HG03439 (cell line): Measurements from ENCODE around the gene RNU1-4.
"Not testable (repeated sequence)": the region's sequence is repeated elsewhere in the genome, so short reads cannot be mapped to it uniquely, and the experiment has no call there.

Experiments
- ATAC-seq: cut with Tn5 transposase; IDR thresholded peaks from one replicate; pipeline ENCODE4 v1.9.1; 2021; ENCODE audit warnings: mild to moderate bottlenecking, moderate library complexity; ENCODE audit not compliant: unreplicated experiment

Gene RNU1-4

DNA sequence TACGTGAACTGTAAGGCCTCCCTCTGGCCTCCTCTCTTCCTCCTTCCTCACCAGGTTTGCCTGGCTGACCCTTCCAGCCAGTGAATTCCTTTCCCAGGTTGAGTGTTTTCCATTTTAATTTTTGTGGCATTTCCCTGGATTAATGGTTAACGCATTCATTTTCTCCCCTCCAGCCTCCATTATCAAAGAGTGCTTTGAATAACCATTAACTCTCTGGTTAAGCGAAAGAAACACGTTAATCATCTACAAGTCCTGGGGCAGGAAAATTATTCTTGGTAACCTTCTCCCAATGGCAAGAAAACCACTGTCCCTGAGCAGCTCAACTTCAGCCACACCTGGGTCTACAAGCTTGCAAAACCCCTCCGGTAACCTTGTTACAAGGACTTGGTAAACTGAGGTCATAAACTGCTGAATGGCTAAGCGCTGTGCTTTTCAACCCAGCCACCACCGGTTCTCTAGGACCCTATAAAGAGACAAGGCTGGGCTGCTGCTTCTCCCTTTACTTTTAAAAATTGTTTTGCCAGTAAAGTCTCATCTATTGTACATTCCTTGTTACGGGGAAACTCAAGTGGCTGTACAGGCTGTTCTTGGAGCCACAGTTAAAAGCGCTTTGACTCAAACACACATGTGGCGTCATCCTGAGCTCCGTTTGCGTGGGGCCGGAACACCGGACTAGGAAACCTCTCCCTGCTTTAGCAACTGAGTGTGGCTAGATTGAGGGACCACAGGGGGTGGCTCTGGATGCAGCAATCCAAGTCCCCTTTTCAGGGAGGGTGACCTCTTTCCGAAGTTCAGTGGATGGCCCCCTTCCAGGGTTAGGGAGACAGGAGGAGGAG, 24.7 kb downstream of the RNU1-4 start:
- ATAC-seq = not testable (repeated sequence)

DNA sequence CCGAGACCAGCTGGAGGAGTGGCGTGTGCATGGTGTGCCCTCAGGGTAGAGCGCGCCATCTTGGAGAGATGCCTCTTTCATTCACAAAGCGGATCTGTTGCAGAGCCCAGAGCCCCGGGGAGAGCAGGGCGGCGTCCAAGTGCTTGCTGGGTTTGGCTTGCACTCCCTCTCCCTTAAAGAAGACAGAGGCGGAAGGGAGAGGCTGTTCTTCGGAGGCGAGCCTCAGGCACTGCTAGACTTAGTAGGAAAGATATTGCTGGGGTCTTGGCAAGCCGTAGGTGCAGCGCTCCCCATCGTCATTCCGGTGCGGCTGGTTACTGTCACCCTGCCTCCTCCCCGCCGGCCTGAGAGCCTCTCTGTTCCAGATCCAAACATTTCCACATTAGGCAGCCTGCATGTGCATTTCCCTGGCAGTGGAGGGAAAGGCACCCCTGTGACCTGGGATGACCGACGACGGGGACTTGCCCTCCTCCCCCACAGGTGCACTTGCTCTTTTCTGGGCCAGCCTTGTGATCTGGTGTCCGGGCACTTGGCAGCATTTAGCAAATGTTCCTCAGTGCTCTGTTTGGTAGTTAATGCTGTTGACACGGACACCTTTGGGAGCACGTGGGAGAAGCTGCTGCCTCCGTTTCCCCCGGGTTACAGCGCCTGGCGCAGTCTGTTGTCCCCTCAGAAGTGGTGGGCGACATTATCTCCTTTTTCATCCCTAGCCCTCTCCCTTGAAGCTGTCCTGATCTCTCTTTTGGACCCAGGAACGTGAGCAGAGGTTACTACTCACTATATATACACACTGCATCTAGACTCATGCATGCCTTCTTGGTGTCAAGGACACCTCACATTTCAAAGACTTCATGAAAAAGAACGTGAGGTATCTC, 25.7 kb downstream of the RNU1-4 start:
- ATAC-seq = not testable (repeated sequence)

DNA sequence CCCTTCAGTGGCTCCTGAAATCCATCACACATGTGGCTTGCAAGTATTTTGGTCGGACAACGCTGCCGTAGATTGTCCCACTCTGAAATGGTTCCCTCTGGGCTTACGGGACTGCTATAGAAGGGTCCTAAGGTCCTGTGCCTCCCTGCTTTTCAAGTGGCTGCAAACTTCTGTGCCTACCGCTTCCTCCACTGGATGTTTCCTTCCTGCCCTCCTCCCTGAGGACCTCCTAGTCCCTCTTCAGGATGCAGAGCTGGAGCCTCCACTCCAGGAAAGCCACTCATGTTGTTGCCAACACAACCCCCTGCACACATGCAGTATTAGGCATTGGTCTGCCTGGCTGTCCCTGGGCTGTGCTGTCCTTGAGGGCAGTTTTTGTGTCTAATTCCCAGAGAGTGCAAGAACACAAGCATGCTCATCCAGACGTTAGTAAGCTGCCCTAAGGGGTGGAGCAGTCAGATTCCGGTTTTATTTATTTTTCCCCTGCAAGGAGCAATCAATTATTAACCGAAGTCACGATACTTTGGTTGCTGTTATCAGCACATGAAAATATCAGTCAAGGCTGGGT, 26.5 kb downstream of the RNU1-4 start:
- ATAC-seq = not testable (repeated sequence)

DNA sequence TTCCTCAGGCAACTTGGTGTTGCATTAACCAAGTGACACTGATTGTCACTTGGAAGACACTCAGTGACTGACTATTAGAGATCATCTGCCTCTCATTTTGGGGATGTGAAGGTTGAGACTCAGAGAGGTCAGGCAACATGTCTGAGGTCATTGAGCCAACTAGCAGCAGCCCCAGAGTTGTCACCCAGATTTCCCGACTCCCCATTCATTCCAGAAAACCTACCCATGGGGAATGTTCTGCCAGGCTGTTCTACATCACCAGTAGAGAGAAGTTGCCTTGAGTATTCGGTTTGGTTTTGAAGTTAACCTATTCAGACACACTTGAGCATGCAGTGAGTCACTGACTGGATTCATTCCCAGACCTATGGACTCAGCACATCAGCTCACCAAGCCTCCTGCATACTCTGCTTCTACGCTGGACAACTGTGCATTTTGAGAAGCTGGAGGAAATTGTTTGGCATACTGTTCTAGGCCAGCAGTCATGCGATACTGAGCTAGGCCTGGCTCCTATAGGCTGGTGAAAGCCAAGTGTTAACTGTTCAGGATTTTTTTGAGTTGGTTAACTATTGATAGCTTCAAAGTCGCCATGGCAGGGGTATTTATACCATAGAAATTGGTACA, 29.9 kb downstream of the RNU1-4 start:
- ATAC-seq = not testable (repeated sequence)

DNA sequence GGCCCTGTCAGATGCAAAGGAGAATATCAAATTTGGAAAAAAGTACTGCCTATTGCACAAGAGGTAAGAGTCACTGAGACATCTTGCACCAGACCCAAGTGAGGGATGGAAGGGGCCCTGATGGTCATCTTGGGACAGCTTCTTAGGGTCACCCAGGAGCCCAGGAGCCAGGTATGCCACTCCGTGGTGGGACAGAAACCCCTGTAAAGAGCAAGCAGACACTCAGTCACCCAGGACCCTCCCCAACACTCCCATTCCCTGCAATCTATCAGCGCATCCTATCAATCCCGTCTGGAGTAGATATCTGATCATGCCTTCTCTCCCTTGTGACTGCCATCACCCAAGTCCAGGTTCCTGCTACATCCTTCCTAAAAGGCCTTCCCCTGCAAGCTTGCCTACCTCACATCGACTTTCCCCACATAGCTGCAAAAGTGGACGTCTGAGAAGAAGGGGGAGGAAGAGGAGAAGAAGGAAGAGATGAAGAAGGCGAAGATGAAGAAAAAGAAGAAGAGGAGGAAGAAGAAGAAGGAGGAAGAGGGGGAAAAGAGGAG, 30.7 kb downstream of the RNU1-4 start:
- not testable (repeated sequence) for ATAC-seq

DNA sequence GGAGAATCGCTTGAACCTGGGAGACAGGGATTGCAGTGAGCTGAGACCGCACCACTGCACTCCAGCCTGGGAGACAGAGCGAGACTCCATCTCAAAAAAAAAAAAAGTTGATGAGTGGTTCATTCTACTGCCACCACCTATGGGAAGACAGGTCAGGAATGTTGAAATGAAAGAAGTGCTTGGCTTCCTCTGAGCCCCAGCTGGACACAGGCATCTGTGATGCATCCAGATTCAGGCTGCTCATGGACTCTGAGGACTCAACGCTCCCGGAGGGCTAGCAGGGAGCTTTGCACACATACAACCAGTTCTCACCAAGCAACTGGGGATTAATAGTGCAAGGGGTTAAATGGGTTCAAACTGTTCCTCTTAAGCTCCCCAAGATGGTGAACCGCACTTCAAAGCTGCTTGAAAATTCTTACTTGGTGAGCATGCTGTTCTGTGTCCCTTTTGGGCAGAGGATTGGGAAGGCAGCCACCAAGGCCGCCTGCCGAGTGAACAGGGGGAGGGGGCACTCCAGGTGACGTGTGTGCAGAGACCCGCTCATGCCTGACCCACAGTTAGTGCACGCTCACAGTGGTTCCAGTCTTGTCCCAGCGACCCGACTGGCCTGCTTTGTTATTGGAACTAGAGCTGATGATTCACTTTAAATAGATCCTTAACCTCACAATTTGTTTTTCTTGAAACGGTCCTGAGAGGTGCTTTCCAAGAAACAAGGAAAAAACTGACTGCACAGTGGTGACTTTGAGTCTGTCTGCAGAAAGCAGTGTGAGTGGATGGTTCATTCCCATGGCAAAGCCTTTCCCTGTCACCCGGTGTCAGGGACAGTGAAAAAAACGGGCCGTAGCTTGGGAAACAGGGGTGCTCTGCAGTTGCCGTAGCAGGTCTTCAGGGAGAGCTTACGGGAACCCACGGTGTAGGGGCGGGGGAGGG, 32.2 kb downstream of the RNU1-4 start:
- ATAC-seq = not testable (repeated sequence)

DNA sequence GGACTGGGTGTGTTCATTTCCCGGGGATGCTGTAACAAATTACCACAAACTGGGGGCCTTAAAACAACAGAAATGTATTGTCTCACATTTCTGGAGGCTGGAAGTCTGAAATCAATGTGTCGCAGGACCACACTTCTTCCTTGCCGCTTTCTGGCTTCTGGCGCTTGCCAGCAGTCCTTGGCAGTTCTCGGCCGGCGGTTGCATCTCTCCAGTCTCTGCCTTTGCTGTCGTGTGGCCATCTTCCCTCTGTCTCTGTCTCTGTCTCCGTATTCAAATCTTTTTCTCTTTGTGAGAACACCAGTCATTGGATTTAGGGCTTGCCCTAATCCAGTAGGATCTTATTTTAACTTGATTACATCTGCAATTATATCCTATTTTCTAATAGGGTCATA, 32.9 kb downstream of the RNU1-4 start:
- not testable (repeated sequence) for ATAC-seq

DNA sequence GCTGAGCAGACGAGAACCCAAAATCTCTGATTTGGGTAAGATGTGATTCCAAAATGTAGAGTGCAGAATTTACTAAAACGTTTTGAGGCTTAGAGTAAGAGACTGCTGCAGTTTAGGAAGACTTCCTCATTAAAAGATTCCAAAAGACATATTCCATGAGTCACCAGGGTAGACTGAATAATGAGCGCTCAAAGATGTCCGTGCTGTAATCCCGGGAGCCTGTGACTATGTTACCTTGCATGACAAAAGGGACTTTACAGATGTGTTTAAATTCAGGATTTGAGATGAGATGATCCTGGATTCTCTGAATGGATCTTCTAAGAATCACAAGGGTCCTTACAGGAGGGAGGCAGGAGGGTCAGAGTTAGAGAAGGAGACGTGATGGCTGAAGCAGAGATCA, 33.4 kb downstream of the RNU1-4 start:
- ATAC-seq = not testable (repeated sequence)

DNA sequence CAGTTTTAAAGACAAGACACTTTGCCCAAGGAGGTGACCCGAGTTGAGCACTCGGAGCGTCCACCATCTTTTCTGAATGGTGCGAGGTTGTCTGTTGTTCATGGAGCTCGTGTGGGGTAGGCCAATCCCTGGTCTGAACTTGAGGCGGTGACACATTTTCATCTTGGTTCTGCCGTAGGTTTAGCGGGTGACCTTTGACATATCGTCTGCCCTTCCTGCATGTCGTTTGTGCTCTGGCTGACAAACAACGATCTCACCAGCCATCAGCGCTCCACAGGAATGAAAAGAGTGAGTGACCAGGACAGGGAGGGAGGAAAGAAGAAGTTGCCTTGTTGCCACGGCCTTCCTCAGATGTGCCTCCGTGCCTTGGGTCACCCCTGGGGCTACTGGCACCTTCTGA, 34.5 kb downstream of the RNU1-4 start:
- not testable (repeated sequence) for ATAC-seq

DNA sequence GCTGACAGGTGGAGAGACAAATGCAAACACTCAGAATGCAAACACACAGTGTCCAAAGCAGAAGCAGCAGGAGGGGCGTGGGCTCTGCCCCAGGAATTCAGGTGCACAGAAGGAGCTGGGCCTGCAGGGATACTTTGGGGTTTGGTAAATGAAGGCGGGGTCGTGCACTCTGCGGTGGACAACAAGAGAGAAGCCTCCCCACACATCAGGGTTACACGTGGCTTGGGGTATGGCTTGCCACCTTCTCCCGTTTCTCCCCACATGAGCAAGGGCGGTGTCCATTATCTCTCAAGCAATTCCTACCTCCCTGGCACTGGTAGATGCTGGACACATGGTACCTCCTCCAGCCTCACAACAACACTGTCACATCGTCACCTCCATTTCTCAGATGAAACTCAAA, 35.0 kb downstream of the RNU1-4 start:
- ATAC-seq = not testable (repeated sequence)

DNA sequence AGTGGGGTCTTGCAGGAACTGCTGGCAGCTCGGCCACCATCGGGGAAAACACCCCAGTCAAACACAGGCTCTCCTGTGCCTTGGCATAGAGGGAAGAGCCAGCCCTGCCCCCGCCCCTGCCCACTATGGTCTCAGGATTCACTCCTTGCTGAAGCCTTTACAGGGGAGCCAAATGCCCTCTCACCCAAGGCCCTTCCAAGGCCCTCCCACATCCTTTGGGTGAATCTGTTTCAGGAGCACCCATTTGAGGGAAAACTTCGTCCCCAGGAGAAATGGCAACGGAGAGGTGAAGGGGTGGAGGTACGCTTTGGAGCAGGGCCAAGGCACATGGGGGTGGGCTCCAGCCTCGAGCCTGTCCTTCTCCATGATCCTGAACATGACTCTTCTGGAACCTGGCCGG, 35.9 kb downstream of the RNU1-4 start:
- not testable (repeated sequence) for ATAC-seq

DNA sequence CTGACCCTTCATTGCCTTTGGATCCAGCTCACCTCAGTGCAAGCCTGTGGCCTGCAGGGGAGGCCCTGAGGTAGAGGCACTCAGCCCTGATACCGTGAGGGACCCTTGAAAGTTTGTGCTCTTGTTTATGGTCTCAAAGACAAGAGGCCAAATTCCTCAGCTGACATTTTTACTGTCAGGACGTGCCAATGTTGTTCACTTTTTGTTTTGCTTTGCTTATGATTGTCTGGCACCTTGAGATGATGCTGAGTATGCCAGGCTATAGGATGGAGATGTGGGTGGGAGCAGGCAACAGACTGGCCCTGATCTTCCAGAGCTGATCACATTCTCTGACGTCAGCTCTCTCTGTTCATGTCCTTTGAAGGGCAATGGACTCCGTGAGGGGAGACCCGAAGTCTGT, 36.5 kb downstream of the RNU1-4 start:
- ATAC-seq = not testable (repeated sequence)

DNA sequence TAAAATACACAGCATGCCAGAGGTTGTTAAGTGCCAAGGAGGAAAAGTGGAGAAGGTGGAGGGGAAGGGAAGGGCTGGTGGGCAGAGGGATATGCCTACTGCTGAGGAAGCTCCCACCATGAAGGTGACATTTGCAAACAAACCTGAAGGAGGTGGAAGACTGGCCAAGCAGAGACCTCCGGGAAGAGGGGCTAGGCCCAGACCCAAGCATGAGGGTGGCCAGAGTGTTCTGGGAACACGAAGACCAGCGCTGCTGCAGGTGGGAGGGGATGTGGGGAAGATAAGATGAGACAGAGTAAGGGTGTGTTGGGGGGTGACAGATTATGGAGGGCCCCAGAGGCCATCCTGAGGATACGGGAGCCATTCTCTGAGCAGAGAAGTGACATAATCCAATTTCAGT, 37.5 kb downstream of the RNU1-4 start:
- ATAC-seq = not testable (repeated sequence)

DNA sequence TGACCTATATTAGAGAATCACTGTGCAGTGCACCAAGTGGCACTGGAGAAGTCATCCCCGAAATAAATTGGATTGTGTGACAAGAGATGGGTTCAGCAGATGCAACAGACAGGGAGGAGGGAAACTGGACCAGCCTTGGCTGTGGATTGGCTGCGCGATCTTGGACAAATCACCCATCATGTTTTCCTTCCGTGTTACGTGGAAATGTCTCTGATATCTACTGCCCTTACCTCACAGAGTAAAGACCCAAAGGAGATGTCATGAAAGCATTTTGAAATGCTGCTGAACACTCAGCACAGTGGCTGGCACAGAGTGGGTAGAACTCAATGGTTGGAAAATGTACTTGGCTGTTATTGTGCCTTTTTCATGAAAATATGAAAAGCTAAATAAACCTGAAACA, 39.2 kb downstream of the RNU1-4 start:
- ATAC-seq = not testable (repeated sequence)

DNA sequence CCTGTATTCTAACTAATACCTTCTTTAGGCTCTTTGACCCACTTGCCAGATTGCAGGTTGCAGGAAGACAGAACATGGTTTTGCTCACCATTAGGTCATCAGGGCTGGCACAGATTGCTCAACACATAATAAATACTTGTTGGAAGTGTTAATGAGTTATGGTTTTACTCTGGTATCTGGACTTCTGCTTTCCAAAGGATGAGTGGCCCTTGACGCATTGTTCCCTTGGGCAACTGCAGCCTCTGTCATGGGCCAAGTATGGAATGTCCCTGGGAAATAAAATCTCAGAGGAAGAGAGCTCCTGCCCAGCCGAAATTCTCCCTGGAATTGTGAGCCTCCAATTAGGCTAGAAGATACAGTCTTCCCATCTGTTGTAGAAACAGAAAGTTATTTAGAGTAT, 40.7 kb downstream of the RNU1-4 start:
- not testable (repeated sequence) for ATAC-seq

DNA sequence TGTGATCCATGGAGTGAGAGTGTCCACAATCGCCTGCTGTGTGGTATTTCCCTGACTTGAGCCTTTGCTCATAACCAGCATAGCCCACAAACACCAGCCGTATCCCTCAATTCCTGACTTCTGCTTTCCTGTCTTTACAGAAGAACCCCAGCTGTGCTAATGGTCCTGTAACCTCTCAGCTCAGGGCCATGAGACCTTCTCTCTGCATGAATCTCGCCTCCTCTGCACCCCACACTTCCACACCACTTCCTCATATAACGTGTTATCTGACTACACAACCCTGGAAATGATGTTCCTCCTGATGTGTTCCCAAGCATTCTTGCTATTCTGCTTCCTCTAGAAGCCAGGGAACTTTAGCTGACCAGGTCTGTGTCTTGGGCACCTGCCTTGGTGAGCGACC, 41.3 kb downstream of the RNU1-4 start:
- not testable (repeated sequence) for ATAC-seq

DNA sequence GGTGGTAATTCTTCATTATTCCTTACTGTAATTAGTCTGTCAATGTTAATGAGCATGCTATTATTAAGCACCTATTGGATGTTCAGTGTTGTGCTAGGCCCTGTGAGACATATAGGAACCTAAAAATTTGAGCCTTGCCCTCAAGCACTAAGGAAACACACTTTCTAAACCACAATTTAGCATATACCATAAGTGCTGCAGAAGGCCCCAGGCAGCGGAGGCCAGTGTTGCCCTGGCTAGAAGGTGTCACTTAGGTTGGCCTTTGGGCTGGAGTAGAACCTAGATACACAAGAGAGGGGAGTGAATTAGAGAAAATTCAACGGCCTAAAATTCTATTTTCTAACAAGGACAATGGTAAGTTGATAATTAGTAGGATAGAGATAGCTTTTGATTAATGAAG, 44.6 kb downstream of the RNU1-4 start:
- ATAC-seq = not testable (repeated sequence)

DNA sequence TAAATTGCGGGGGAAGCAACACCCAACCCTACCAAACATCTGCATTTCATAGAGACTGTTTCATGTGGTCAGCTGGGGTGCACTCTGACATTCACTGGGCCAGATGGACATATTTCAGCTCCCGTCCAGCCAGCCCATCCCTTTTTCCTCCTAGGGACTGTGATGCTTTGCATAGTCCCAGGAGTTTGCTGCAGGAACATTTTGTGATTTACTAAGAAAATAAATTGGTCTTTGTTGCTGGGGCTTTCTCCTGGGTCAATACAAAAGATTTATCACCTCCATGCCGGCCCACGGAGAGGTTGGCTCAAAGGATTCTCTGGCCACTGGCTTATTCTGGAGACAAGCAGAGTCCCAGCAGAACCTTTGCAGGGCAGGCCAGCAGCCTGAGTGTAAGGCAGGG, 46.0 kb downstream of the RNU1-4 start:
- ATAC-seq = not testable (repeated sequence)

DNA sequence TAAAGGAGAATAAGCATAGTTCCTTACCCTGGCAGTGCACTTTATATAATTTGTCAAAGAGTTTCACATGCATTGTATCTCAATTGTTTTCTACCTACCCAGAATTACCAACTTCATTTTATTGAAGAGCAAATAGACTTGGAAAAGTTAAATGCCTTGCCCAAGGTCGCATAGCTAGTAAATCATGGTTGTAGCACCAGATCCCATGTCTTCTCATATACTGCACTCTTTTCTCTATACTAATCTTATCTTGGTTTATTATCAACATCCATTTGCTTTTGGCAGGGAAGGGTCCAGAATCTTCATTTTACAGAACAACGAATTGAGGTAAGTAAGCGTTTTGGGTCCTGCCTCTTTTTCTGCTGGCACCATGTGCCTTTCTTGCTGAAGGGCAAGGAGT, 46.9 kb downstream of the RNU1-4 start:
- not testable (repeated sequence) for ATAC-seq

DNA sequence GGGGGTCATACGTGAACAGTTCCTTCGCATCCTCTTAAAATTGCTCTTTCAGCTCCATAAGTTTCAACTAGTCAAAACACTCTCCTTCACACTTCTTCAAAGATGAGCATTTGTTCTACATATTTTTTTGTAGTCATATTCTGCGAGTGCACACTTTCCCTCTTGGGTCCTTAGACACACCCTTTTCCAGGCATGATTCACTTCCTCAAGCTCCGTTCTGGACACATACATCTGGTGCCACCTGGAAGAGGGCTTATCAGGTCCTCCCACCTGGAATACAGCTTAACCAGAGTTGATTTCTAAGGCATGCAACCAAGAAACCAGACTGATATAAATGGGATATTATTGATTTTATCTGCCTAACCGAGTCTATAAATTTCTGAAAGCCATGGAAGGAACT, 47.4 kb downstream of the RNU1-4 start:
- not testable (repeated sequence) for ATAC-seq
